Endothelial cell of umbilical vein (primary cell): ENCODE data around the gene CCDC179. TPM values are rescaled to one million over a fixed set of nuclear protein-coding genes. Genes with fewer than 3 reads are reported as not detected.

Source experiments
- BruUV-seq: library from RNA; stranded (reverse); fragments of 400-500 nt; replicated peaks from 2 replicates; lab custom pipeline; 2021; lab: Mats Ljungman, UMichigan
- CTCF ChIA-PET: fragments of 300-600, 350-600 bp; sonication (Branson Sonifier 250); formaldehyde crosslinking; loops from one replicate; lab custom pipeline; 2021; ENCODE audit warnings: antibody characterized with exemption, inconsistent platforms; lab: Charles Lee
- POLR2A ChIA-PET: fragments of 300-600, 350-600 bp; sonication (Branson Sonifier 250); formaldehyde crosslinking; loops from one replicate; lab custom pipeline; 2021; ENCODE audit warnings: antibody characterized with exemption, inconsistent platforms; lab: Charles Lee
- DNase-seq: peaks from one replicate; pipeline ENCODE4 v3.0.0-alpha.2; 2011; ENCODE audit warnings: low read depth, low spot score
- FAIRE-seq: peaks from 2 replicates; lab custom pipeline; 2011; peaks lifted over from hg19 to GRCh38; lab: Jason Lieb, UNC
- H2AFZ ChIP-seq: 2 replicates; pipeline ENCODE4 v1.6.0; 2012; ENCODE audit warnings: low read depth, low read length, control low read depth, inconsistent platforms
- H3K27ac ChIP-seq: 2 replicates; pipeline ENCODE4 v1.5.1; 2011; ENCODE audit warnings: low read depth, mild to moderate bottlenecking, control low read depth, low read length, moderate library complexity; ENCODE audit not compliant: insufficient read depth
- H3K27me3 ChIP-seq, 2 experiments: 2 replicates each; pipeline versions ENCODE4 v1.6.0 to v1.6.1; 2011; ENCODE audit warnings: low read length in 2 of 2, mixed read lengths in 1 of 2; ENCODE audit not compliant: control insufficient read depth in 2 of 2, insufficient read depth in 2 of 2
- H3K36me3 ChIP-seq, 2 experiments: 2 replicates in 1 of 2; 3 replicates in 1 of 2; pipeline ENCODE4 v1.5.1; 2011; ENCODE audit warnings: low read length in 2 of 2, mild to moderate bottlenecking in 1 of 2, moderate library complexity in 1 of 2; ENCODE audit not compliant: control insufficient read depth in 2 of 2, insufficient read depth in 2 of 2; ENCODE audit errors: extremely low read depth in 1 of 2
- H3K4me1 ChIP-seq: 3 replicates; pipeline ENCODE4 v1.5.1; 2011; ENCODE audit warnings: mild to moderate bottlenecking, low read length; ENCODE audit not compliant: control insufficient read depth, insufficient read depth; ENCODE audit errors: extremely low read depth
- H3K4me2 ChIP-seq: 2 replicates; pipeline ENCODE4 v1.6.1; 2011; ENCODE audit warnings: low read length, control low read depth, mixed read lengths; ENCODE audit not compliant: insufficient read depth
- H3K4me3 ChIP-seq, 3 experiments: fragments of 200-600 bp in 1 of 3; sonication (generic), shearing (Covaris generic) in 1 of 3; replicated peaks in 1 of 3; 2 replicates each; pipeline ENCODE4 v1.5.1; 2011 to 2016; ENCODE audit warnings: control low read depth in 3 of 3, low read length in 3 of 3, mild to moderate bottlenecking in 2 of 3, inconsistent platforms in 1 of 3, low read depth in 1 of 3, moderate library complexity in 1 of 3; ENCODE audit not compliant: insufficient read depth in 1 of 3
- H3K79me2 ChIP-seq: 2 replicates; pipeline ENCODE4 v1.6.0; 2012; ENCODE audit warnings: low read length, inconsistent platforms; ENCODE audit not compliant: control insufficient read depth, insufficient read depth
- H3K9ac ChIP-seq: replicated peaks from 2 replicates; pipeline ENCODE3; 2011; ENCODE audit warnings: low read length, control low read depth; ENCODE audit not compliant: insufficient read depth; ENCODE audit errors: extremely low read depth
- H3K9me1 ChIP-seq: replicated peaks from 3 replicates; pipeline ENCODE4 v1.6.0; 2011; ENCODE audit warnings: mild to moderate bottlenecking, low read length; ENCODE audit not compliant: control insufficient read depth, insufficient read depth; ENCODE audit errors: extremely low read depth
- H3K9me3 ChIP-seq: replicated peaks from 2 replicates; pipeline ENCODE4 v1.5.1; 2012; ENCODE audit warnings: low read length, inconsistent platforms; ENCODE audit not compliant: control insufficient read depth, insufficient read depth
- H4K20me1 ChIP-seq: replicated peaks from 2 replicates; pipeline ENCODE3; 2011; ENCODE audit warnings: mild to moderate bottlenecking, low read length; ENCODE audit not compliant: control insufficient read depth, insufficient read depth; ENCODE audit errors: extremely low read depth
- EZH2 ChIP-seq: IDR thresholded peaks from 2 replicates; pipeline ENCODE4 v1.6.1; 2012; ENCODE audit warnings: borderline replicate concordance, low read depth, mild to moderate bottlenecking, moderate library complexity, low read length, inconsistent platforms; ENCODE audit not compliant: severe bottlenecking
- FOS ChIP-seq: IDR thresholded peaks from 2 replicates; pipeline ENCODE4 v1.6.1; 2011; ENCODE audit warnings: mild to moderate bottlenecking, low read length, moderate library complexity, borderline replicate concordance; ENCODE audit not compliant: insufficient read depth
- GATA2 ChIP-seq: IDR thresholded peaks from 2 replicates; pipeline ENCODE4 v1.7.0; 2011; ENCODE audit warnings: low read depth, mild to moderate bottlenecking, moderate library complexity, mixed read lengths, low read length; ENCODE audit not compliant: insufficient read length, insufficient read depth
- JUN ChIP-seq: IDR thresholded peaks from 2 replicates; pipeline ENCODE4 v1.6.1; 2011; ENCODE audit warnings: borderline replicate concordance, low read depth; ENCODE audit not compliant: insufficient read length, insufficient read depth
- MYC ChIP-seq: IDR thresholded peaks from one replicate; pipeline ENCODE4 v1.6.1; 2011; ENCODE audit warnings: mild to moderate bottlenecking, low read depth, low read length
- POLR2A ChIP-seq: IDR thresholded peaks from 2 replicates; pipeline ENCODE4 v1.6.1; 2012; ENCODE audit warnings: low read depth, mild to moderate bottlenecking, control low read depth, low read length
- POLR2AphosphoS5 ChIP-seq: IDR thresholded peaks from 2 replicates; pipeline ENCODE4 v1.6.1; 2012; ENCODE audit warnings: low read depth, mild to moderate bottlenecking, control low read depth, low read length, moderate library complexity; ENCODE audit not compliant: insufficient read depth
- dilution Hi-C: fragments of 300-500 bp; cut with MboI; formaldehyde crosslinking; loops from one replicate; pipeline ENCODE4 v1.15.0; 2019; ENCODE audit warnings: low sequenced_read_pairs; ENCODE audit not compliant: extremely low pct_ligation_motif_present
- intact Hi-C: fragments of 100-400 bp; cut with micrococcal nuclease; formaldehyde crosslinking; loops from one replicate; pipeline ENCODE4 v1.10.0; 2022
- polyA plus RNA-seq, 4 experiments: library from polyadenylated mRNA; depleted of rRNA in 3 of 4; stranded (reverse) in 3 of 4; unstranded in 1 of 4; fragments of >200 nt; gene quantifications; 2 replicates each; pipeline versions ENCODE4 v1.2.1 to v1.2.3, GENCODE V29; 2011 to 2012; ENCODE audit warnings: missing spikeins in 1 of 4
- total RNA-seq: library from RNA; stranded (reverse); gene quantifications from 2 replicates; pipeline ENCODE4 v1.2.3, GENCODE V29; 2021
- TF ChIP-seq, protein P1 (sequence below), 2 donors: IDR thresholded peaks; 1 replicate in 1 of 2; 2 replicates in 1 of 2; pipeline ENCODE4 v1.5.1; 2011; ENCODE audit warnings: low read length in 2 of 2, mild to moderate bottlenecking in 2 of 2, moderate library complexity in 2 of 2, control low read depth in 1 of 2, inconsistent platforms in 1 of 2, low read depth in 1 of 2; ENCODE audit not compliant: insufficient read depth in 1 of 2; ENCODE audit errors: extremely low read depth in 1 of 2
- TF ChIP-seq, protein P2 (sequence below): IDR thresholded peaks from 2 replicates; pipeline ENCODE4 v1.6.1; 2011; ENCODE audit not compliant: insufficient read depth, insufficient read length

The CCDC179 gene
- total and polyA plus RNA-seq, 2 donors (not counting 3 experiments of a cell fraction or from before 2014, with no cell fraction given): not detected

DNA sequence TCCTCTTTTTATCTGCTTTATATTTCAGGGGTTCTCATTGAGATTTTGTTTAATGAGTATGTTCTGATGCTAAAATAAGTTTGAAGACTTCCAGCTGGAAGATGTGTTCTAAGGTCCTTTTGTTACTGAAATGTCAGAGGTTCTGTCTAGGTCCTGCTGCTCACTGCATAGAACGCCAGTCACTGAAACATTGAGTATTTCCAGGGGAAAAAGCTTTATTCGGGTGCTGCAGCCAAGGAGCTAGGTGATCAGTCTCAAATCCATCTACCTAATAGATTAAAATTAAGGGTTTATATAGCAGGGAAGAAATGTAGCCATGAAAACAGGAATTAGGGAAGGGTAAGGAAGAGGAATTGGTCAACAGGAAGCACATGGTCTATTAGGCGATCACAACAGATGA, 50.4 kb downstream of the CCDC179 start:
- Histone ChIP-seq H2AFZ (no peak overlapping the region), H3K79me2 (no peaks in the 10 kb centered on the region), H3K9me3 (peaks cover 5% of the 10 kb centered on the region), H3K9me1 (no peaks in the 10 kb centered on the region), H4K20me1 (no peaks in the 10 kb centered on the region), H3K27ac (no peak overlapping the region), H3K9ac (no peak overlapping the region), H3K4me2 (no peak overlapping the region), H3K36me3 (no peaks in the 10 kb centered on the region), H3K27me3 (no peaks in the 10 kb centered on the region), H3K4me3 (no peak overlapping the region), H3K4me1 (peaks cover 29% of the 10 kb centered on the region)
- CTCF ChIA-PET: interaction anchor here (1.8 to 5.5 kb wide), 2 partner anchors 9 to 16 kb away, joined by 4 to 26 read pairs; no protein-coding TSS in a partner anchor
- FAIRE-seq (no peak), DNase-seq (no peak)
- BruUV-seq: no TSS peak
- dilution Hi-C loops (no loop called here), intact Hi-C loops (no loop called here)
- POLR2A ChIA-PET: no interaction called here
- TF ChIP-seq GATA2: no peak
- TF ChIP-seq FOS: no peak
- TF ChIP-seq POLR2AphosphoS5: no peak
- no peak for TF ChIP-seq POLR2A
- TF ChIP-seq EZH2: no peak
- TF ChIP-seq MYC: no peak
- TF ChIP-seq, protein P1, sequence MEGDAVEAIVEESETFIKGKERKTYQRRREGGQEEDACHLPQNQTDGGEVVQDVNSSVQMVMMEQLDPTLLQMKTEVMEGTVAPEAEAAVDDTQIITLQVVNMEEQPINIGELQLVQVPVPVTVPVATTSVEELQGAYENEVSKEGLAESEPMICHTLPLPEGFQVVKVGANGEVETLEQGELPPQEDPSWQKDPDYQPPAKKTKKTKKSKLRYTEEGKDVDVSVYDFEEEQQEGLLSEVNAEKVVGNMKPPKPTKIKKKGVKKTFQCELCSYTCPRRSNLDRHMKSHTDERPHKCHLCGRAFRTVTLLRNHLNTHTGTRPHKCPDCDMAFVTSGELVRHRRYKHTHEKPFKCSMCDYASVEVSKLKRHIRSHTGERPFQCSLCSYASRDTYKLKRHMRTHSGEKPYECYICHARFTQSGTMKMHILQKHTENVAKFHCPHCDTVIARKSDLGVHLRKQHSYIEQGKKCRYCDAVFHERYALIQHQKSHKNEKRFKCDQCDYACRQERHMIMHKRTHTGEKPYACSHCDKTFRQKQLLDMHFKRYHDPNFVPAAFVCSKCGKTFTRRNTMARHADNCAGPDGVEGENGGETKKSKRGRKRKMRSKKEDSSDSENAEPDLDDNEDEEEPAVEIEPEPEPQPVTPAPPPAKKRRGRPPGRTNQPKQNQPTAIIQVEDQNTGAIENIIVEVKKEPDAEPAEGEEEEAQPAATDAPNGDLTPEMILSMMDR (IDR thresholded peaks at IDR 0.05; ENCODE audit: extremely low read depth in 1 of 2, insufficient read depth in 1 of 2, low read depth in 1 of 2, low read length in 2 of 2): no peak
- no peak for TF ChIP-seq JUN
- TF ChIP-seq, protein P2, sequence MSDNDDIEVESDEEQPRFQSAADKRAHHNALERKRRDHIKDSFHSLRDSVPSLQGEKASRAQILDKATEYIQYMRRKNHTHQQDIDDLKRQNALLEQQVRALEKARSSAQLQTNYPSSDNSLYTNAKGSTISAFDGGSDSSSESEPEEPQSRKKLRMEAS: no peak
